ENCODE measurements around the gene DIMT1. TPM values are rescaled to one million over a fixed set of nuclear protein-coding genes. Genes with fewer than 3 reads are reported as not detected.

DIMT1 gene
- total and polyA plus RNA-seq, 3 donors from 2014 or later = 19.3 to 22.5 (median 20.3) TPM

- no peaks in the 10 kb centered on the region for H3K9me3 ChIP-seq
- H3K36me3 ChIP-seq (ENCODE audit: low read depth, missing control alignments) = no peaks in the 10 kb centered on the region
- TF ChIP-seq CTCF (IDR thresholded peaks at IDR 0.05) (peak; percentile 43 to 65 (median 56)), POLR2A (IDR thresholded peaks at IDR 0.05) (no peak)
- intact Hi-C loops (cut with DNase I; ENCODE audit: low total_unique reads) = loop anchor here (10.0 kb wide), 1 partner anchor 129 kb away; no protein-coding TSS in a partner anchor
- no peaks in the 10 kb centered on the region for H3K4me1 ChIP-seq
- DNase-seq = peak; percentile 39
- no peak overlapping the region for H3K4me3 ChIP-seq
- no peak overlapping the region for H3K27ac ChIP-seq
- H3K27me3 ChIP-seq = no peaks in the 10 kb centered on the region
Observed at GRCh38 chr5:62354028-62354874, 49.5 kb downstream of the DIMT1 start.

GRCh38 chr5:62348723-62349481, 54.8 kb downstream of the DIMT1 start:
- Histone ChIP-seq H3K36me3 (ENCODE audit: low read depth, missing control alignments) (no peaks in the 10 kb centered on the region), H3K27ac (no peak overlapping the region), H3K9me3 (no peaks in the 10 kb centered on the region), H3K27me3 (no peaks in the 10 kb centered on the region), H3K4me1 (no peaks in the 10 kb centered on the region), H3K4me3 (no peak overlapping the region)
- 97 to 100% methylated on average over 1 of the region's 1 CpG for WGBS, 2 donors
- TF ChIP-seq POLR2A (IDR thresholded peaks at IDR 0.05) (no peak), CTCF (IDR thresholded peaks at IDR 0.05) (no peak)
- intact Hi-C loops (cut with DNase I; ENCODE audit: low total_unique reads) = no loop called here
- no peak for DNase-seq

GRCh38 chr5:62347928-62348327, 55.8 kb downstream of the DIMT1 start:
- Histone ChIP-seq H3K27ac (no peak overlapping the region), H3K36me3 (ENCODE audit: low read depth, missing control alignments) (no peaks in the 10 kb centered on the region), H3K27me3 (no peaks in the 10 kb centered on the region), H3K4me1 (no peaks in the 10 kb centered on the region), H3K9me3 (no peaks in the 10 kb centered on the region), H3K4me3 (no peak overlapping the region)
- WGBS, 2 donors = 81 to 95% methylated on average over 1 of the region's 1 CpG
- TF ChIP-seq CTCF (IDR thresholded peaks at IDR 0.05) (no peak), POLR2A (IDR thresholded peaks at IDR 0.05) (no peak)
- intact Hi-C loops (cut with DNase I; ENCODE audit: low total_unique reads) = no loop called here
- no peak for DNase-seq

- WGBS, 2 donors = 77 to 78% methylated on average over 2 of the region's 2 CpGs
- Histone ChIP-seq H3K4me3 (no peak overlapping the region), H3K9me3 (no peaks in the 10 kb centered on the region)
Observed at GRCh38 chr5:62346748-62347147, 57.0 kb downstream of the DIMT1 start.

More at GRCh38 chr5:62346748-62347147, 57.0 kb downstream of the DIMT1 start:
- H3K27me3 ChIP-seq = no peaks in the 10 kb centered on the region
- intact Hi-C loops (cut with DNase I; ENCODE audit: low total_unique reads) = no loop called here
- DNase-seq = no peak
- H3K27ac ChIP-seq = no peak overlapping the region
- H3K4me1 ChIP-seq = no peaks in the 10 kb centered on the region
- TF ChIP-seq POLR2A (IDR thresholded peaks at IDR 0.05) (no peak), CTCF (IDR thresholded peaks at IDR 0.05) (no peak)
- H3K36me3 ChIP-seq (ENCODE audit: low read depth, missing control alignments) = no peaks in the 10 kb centered on the region

Data from testis (tissue), 3 donors.